HCT116 (cell line): ENCODE data around the gene ERVMER34-1. TPM values are rescaled to one million over a fixed set of nuclear protein-coding genes. Genes with fewer than 3 reads are reported as not detected.

Experiments
- ATAC-seq: fragments of 200-7000 bp; cut with Tn5 transposase; 2 replicates; pipeline ENCODE4 v1.9.1; 2020; ENCODE audit warnings: mild to moderate bottlenecking, moderate library complexity
- BruUV-seq: library from RNA; stranded (reverse); fragments of 400-500 nt; replicated peaks from 2 replicates; lab custom pipeline; 2021; lab: Mats Ljungman, UMichigan
- CTCF ChIA-PET: fragments of 300-600 bp; sonication (Branson Sonifier 250); formaldehyde crosslinking; loops from one replicate; lab custom pipeline; 2021; ENCODE audit warnings: antibody characterized with exemption; lab: Charles Lee
- POLR2A ChIA-PET: fragments of 300-600, 350-600 bp; sonication (Branson Sonifier 250); formaldehyde crosslinking; loops from one replicate; lab custom pipeline; 2021; ENCODE audit warnings: antibody characterized with exemption; lab: Charles Lee
- RAD21 ChIA-PET, 2 experiments: fragments of 300-600 bp; sonication (Branson Sonifier 250); formaldehyde crosslinking; loops; one replicate each; lab custom pipeline; 2023; ENCODE audit warnings: low total read pairs in 2 of 2; ENCODE audit not compliant: uncharacterized antibody in 2 of 2, unreplicated experiment in 2 of 2, low non-redundant PET in 1 of 2; lab: Charles Lee
- DNase-seq: peaks from one replicate; pipeline ENCODE4 v3.0.0-alpha.2; 2010; ENCODE audit warnings: low read depth, low spot score
- H2AFZ ChIP-seq: fragments of 200-600 bp; shearing (Covaris generic), sonication (generic); 2 replicates; pipeline ENCODE4 v1.6.1; 2017; ENCODE audit warnings: low read depth, mixed run types, mixed read lengths, antibody characterized with exemption, low read length; ENCODE audit not compliant: poor library complexity, severe bottlenecking
- H3K27ac ChIP-seq: 2 replicates; pipeline ENCODE4 v1.5.1; 2012; ENCODE audit warnings: low read depth, low read length
- H3K27me3 ChIP-seq: fragments of 200-600 bp; sonication (generic); 2 replicates; pipeline ENCODE4 v1.6.1; 2016; ENCODE audit warnings: mixed run types, low read length, mixed read lengths; ENCODE audit not compliant: insufficient read depth
- H3K36me3 ChIP-seq, 2 experiments: fragments of 200-500 bp in 1 of 2; fragments of 200-600 bp in 1 of 2; sonication (Bioruptor generic) in 1 of 2; sonication (generic) in 1 of 2; 2 replicates each; pipeline versions ENCODE4 v1.5.1 to v1.6.1; 2014 to 2016; ENCODE audit warnings: low read length in 2 of 2, inconsistent platforms in 1 of 2, mixed read lengths in 1 of 2, mixed run types in 1 of 2; ENCODE audit not compliant: insufficient read depth in 2 of 2, control insufficient read depth in 1 of 2
- H3K4me1 ChIP-seq, 2 experiments: fragments of 200-600 bp in 1 of 2; sonication (generic) in 1 of 2; 2 replicates each; pipeline versions ENCODE4 v1.5.1 to v1.6.1; 2012 to 2017; ENCODE audit warnings: low read length in 2 of 2, inconsistent platforms in 1 of 2, mild to moderate bottlenecking in 1 of 2, mixed read lengths in 1 of 2, mixed run types in 1 of 2, moderate library complexity in 1 of 2; ENCODE audit not compliant: insufficient read depth in 2 of 2, control insufficient read depth in 1 of 2
- H3K4me2 ChIP-seq: fragments of 200-600 bp; sonication (generic); 2 replicates; pipeline ENCODE4 v1.6.1; 2017; ENCODE audit warnings: mixed run types, low read length, mixed read lengths
- H3K4me3 ChIP-seq, 2 experiments: fragments of 200-600 bp in 1 of 2; sonication (generic) in 1 of 2; replicated peaks in 1 of 2; 2 replicates each; pipeline ENCODE4 v1.5.1; 2011 to 2016; ENCODE audit warnings: low read length in 2 of 2, control low read depth in 1 of 2, low read depth in 1 of 2, mild to moderate bottlenecking in 1 of 2, mixed read lengths in 1 of 2, mixed run types in 1 of 2
- H3K79me2 ChIP-seq: fragments of 200-600 bp; sonication (generic); 2 replicates; pipeline ENCODE4 v1.6.1; 2017; ENCODE audit warnings: mild to moderate bottlenecking, mixed run types, low read length, moderate library complexity, mixed read lengths; ENCODE audit not compliant: insufficient read depth
- H3K9ac ChIP-seq: fragments of 200-600 bp; sonication (generic); 2 replicates; pipeline ENCODE4 v1.6.1; 2016; ENCODE audit warnings: low read length, mixed read lengths
- H3K9me2 ChIP-seq: fragments of 200-600 bp; sonication (generic), shearing (Covaris generic); 2 replicates; pipeline ENCODE4 v1.6.1; 2017; ENCODE audit warnings: mixed run types, mild to moderate bottlenecking, moderate library complexity; ENCODE audit not compliant: insufficient read depth
- H3K9me3 ChIP-seq, 2 experiments: fragments of 200-500 bp in 1 of 2; fragments of 200-600 bp in 1 of 2; sonication (Bioruptor generic) in 1 of 2; sonication (generic) in 1 of 2; 2 replicates each; pipeline ENCODE4 v1.6.1; 2014 to 2017; ENCODE audit warnings: low read length in 2 of 2, mixed read lengths in 2 of 2, inconsistent platforms in 1 of 2, low read depth in 1 of 2, mild to moderate bottlenecking in 1 of 2, mixed run types in 1 of 2, moderate library complexity in 1 of 2; ENCODE audit not compliant: control insufficient read depth in 1 of 2, insufficient read depth in 1 of 2
- H4K20me1 ChIP-seq: fragments of 200-600 bp; sonication (generic), shearing (Covaris generic); 2 replicates; pipeline ENCODE4 v1.6.1; 2017; ENCODE audit warnings: mixed run types, mild to moderate bottlenecking, moderate library complexity; ENCODE audit not compliant: insufficient read depth
- ATF3 ChIP-seq: IDR thresholded peaks from 2 replicates; pipeline ENCODE4 v1.6.1; 2012
- CBX3 ChIP-seq: IDR thresholded peaks from 2 replicates; pipeline ENCODE4 v1.6.1; 2012; ENCODE audit warnings: low read depth
- CEBPB ChIP-seq: IDR thresholded peaks from 2 replicates; pipeline ENCODE4 v1.6.1; 2012; ENCODE audit warnings: low read depth
- CTCF ChIP-seq, 3 experiments: fragments of 200-600 bp in 1 of 3; sonication (generic) in 1 of 3; IDR thresholded peaks in 2 of 3; conservative IDR thresholded peaks in 1 of 3; 2 replicates each; pipeline ENCODE4 v1.5.1; 2012 to 2017; ENCODE audit warnings: low read depth in 2 of 3, low read length in 2 of 3, antibody characterized with exemption in 1 of 3, borderline replicate concordance in 1 of 3, control low read depth in 1 of 3, mild to moderate bottlenecking in 1 of 3, mixed read lengths in 1 of 3, mixed run types in 1 of 3, moderate library complexity in 1 of 3; ENCODE audit not compliant: insufficient read depth in 1 of 3
- EGR1 ChIP-seq: IDR thresholded peaks from 2 replicates; pipeline ENCODE4 v1.6.1; 2012; ENCODE audit warnings: low read depth
- EZH2phosphoT487 ChIP-seq: fragments of 200-600 bp; IDR thresholded peaks from 2 replicates; pipeline ENCODE4 v1.6.1; 2018; ENCODE audit warnings: antibody characterized with exemption, borderline replicate concordance
- POLR2A ChIP-seq: IDR thresholded peaks from 2 replicates; pipeline ENCODE4 v1.7.0; 2011; ENCODE audit warnings: borderline replicate concordance; ENCODE audit not compliant: insufficient read depth, insufficient read length; ENCODE audit errors: extremely low read depth
- POLR2AphosphoS5 ChIP-seq: IDR thresholded peaks from 2 replicates; pipeline ENCODE4 v1.6.1; 2011; ENCODE audit warnings: mild to moderate bottlenecking, low read depth, low read length, moderate library complexity
- RAD21 ChIP-seq: IDR thresholded peaks from 2 replicates; pipeline ENCODE4 v1.6.1; 2012; ENCODE audit warnings: low read depth, mild to moderate bottlenecking
- SIN3A ChIP-seq: IDR thresholded peaks from 2 replicates; pipeline ENCODE4 v1.6.1; 2012; ENCODE audit warnings: low read depth
- SRF ChIP-seq: IDR thresholded peaks from 2 replicates; pipeline ENCODE4 v1.6.1; 2012; ENCODE audit warnings: low read depth
- YY1 ChIP-seq: IDR thresholded peaks from 2 replicates; pipeline ENCODE4 v1.6.1; 2011; ENCODE audit warnings: low read length, low read depth, moderate library complexity, mild to moderate bottlenecking; ENCODE audit not compliant: insufficient replicate concordance; ENCODE audit errors: extremely low read depth
- intact Hi-C: fragments of 100-400 bp; cut with micrococcal nuclease; formaldehyde crosslinking; loops from 2 replicates; pipeline ENCODE4 v1.10.0; 2022
- total RNA-seq: library from RNA; stranded (reverse); gene quantifications from one replicate; pipeline ENCODE4 v1.2.1, GENCODE V29; 2021; ENCODE audit not compliant: unreplicated experiment

The ERVMER34-1 gene
- total RNA-seq, 1 experiment from 2014 or later: 17.5 TPM

- no peak for ATAC-seq
- no TSS peak for BruUV-seq
- peaks cover 2% of the 10 kb centered on the region; the same call in 1 of the 2 replicates for H4K20me1 ChIP-seq
- DNase-seq: no peak
- TF ChIP-seq RAD21: no peak
- TF ChIP-seq POLR2AphosphoS5: peak; percentile 32; the same call in 1 of the 2 replicates
- TF ChIP-seq, all 23 proteins: peak for 1
- H3K9ac ChIP-seq: peak overlapping the region; percentile 95
- H3K4me2 ChIP-seq: peak overlapping the region; percentile 76
- peaks cover 17 to 29% of the 10 kb centered on the region in 2 experiments for H3K4me1 ChIP-seq
- ChIA-PET CTCF (no interaction called here), POLR2A (interaction anchor here (1.8 kb wide), 1 partner anchor 12 kb away, joined by 16 read pairs; no protein-coding TSS in a partner anchor), RAD21 (no interaction called here)
- peaks cover 28% of the 10 kb centered on the region for H3K79me2 ChIP-seq
- no peaks in the 10 kb centered on the region for H3K9me3 ChIP-seq
- intact Hi-C loops: loop anchor here (2.0 to 5.0 kb wide), 3 partner anchors 53 to 169 kb away; no protein-coding TSS in a partner anchor
- no peaks in the 10 kb centered on the region for H3K27me3 ChIP-seq
- H2AFZ ChIP-seq: no peak overlapping the region
- peaks cover 22 to 31% of the 10 kb centered on the region in 2 experiments for H3K36me3 ChIP-seq
- no peaks in the 10 kb centered on the region for H3K9me2 ChIP-seq
- H3K27ac ChIP-seq: peak overlapping the region; percentile 95
- H3K4me3 ChIP-seq: peak overlapping the region; percentile 57 to 73
Observed at GRCh38 chr4:52713456-52713937, 37.7 kb downstream of the ERVMER34-1 start.

GRCh38 chr4:52712251-52713130, 38.7 kb downstream of the ERVMER34-1 start:
- RAD21 ChIA-PET: interaction anchor here in 1 of 2 experiments (0.6 kb wide), 1 partner anchor 13 kb away, joined by 6 read pairs; no protein-coding TSS in a partner anchor
- POLR2A ChIA-PET: interaction anchor here (0.6 to 2.3 kb wide), 24 partner anchors 9 to 870 kb away, joined by 3 to 34 read pairs (median 4); partner anchors contain the start of genes DCUN1D4 and ERVMER34-1
- intact Hi-C loops: loop anchor here (2.0 to 5.0 kb wide), 3 partner anchors 52 to 168 kb away; no protein-coding TSS in a partner anchor
- peak overlapping the region; percentile 57 to 73 for H3K4me3 ChIP-seq
- peaks cover 28% of the 10 kb centered on the region for H3K79me2 ChIP-seq
- no peaks in the 10 kb centered on the region for H3K27me3 ChIP-seq
- no peak overlapping the region for H2AFZ ChIP-seq
- BruUV-seq: no TSS peak
- CTCF ChIA-PET: interaction anchor here (1.1 to 1.5 kb wide), 3 partner anchors 167 to 270 kb away, joined by 3 to 5 read pairs (median 4); no protein-coding TSS in a partner anchor
- peak; percentile 96 for ATAC-seq
- no peaks in the 10 kb centered on the region for H3K9me3 ChIP-seq
- peak overlapping the region; percentile 76 for H3K4me2 ChIP-seq
- H3K9me2 ChIP-seq: no peaks in the 10 kb centered on the region
- H3K27ac ChIP-seq: peak overlapping the region; percentile 95
- peak overlapping the region; percentile 95 for H3K9ac ChIP-seq
- H4K20me1 ChIP-seq: no peaks in the 10 kb centered on the region
- H3K4me1 ChIP-seq: peaks cover 17 to 29% of the 10 kb centered on the region in 2 experiments
- H3K36me3 ChIP-seq: peaks cover 20 to 31% of the 10 kb centered on the region in 2 experiments
- DNase-seq: peak; percentile 88
- TF ChIP-seq SRF: no peak
- TF ChIP-seq POLR2A: peak; percentile 89
- TF ChIP-seq EGR1: no peak
- no peak for TF ChIP-seq YY1
- TF ChIP-seq EZH2phosphoT487: no peak
- no peak for TF ChIP-seq CBX3
- TF ChIP-seq CTCF (IDR thresholded peaks at IDR 0.05 in 2 of 3, conservative IDR thresholded peaks at IDR 0.05 in 1 of 3; ENCODE audit: borderline replicate concordance in 1 of 3, insufficient read depth in 1 of 3, low read depth in 2 of 3, low read length in 2 of 3): no peak
- TF ChIP-seq SIN3A: peak; percentile 84; the same call in 1 of the 2 replicates
- TF ChIP-seq RAD21: no peak
- TF ChIP-seq ATF3: no peak
- no peak for TF ChIP-seq CEBPB
